IMR-90 (cell line): ENCODE results near the gene CSTB. TPM values are rescaled to one million over a fixed set of nuclear protein-coding genes. Genes with fewer than 3 reads are reported as not detected.

Experiments
- ATAC-seq: fragments of 200-7000 bp; cut with Tn5 transposase; 2 replicates; pipeline ENCODE4 v1.9.1; 2020; ENCODE audit warnings: low read depth, mild to moderate bottlenecking, moderate library complexity
- BruUV-seq: library from RNA; stranded (reverse); fragments of 400-500 nt; replicated peaks from 2 replicates; lab custom pipeline; 2021; lab: Mats Ljungman, UMichigan
- CTCF ChIA-PET: fragments of 300-600 bp; formaldehyde crosslinking; extraction: SDS; loops from one replicate; lab custom pipeline; 2021; ENCODE audit warnings: antibody characterized with exemption; lab: Yijun Ruan, JAX
- POLR2A ChIA-PET: fragments of 300-600 bp; sonication (Branson Sonifier 250); formaldehyde crosslinking; loops from one replicate; lab custom pipeline; 2022; ENCODE audit warnings: antibody characterized with exemption; ENCODE audit not compliant: unreplicated experiment; lab: Charles Lee
- DNase-seq: peaks from one replicate; pipeline ENCODE4 v3.0.0; 2013
- H2AFZ ChIP-seq: replicated peaks from 2 replicates; pipeline ENCODE3; 2013; ENCODE audit warnings: low read length, mild to moderate bottlenecking; ENCODE audit not compliant: poor library complexity
- H2AK5ac ChIP-seq: 2 replicates; pipeline ENCODE4 v1.6.1; 2013; ENCODE audit warnings: low read depth, low read length, inconsistent platforms
- H2AK9ac ChIP-seq: replicated peaks from 2 replicates; pipeline ENCODE3; 2013; ENCODE audit warnings: mild to moderate bottlenecking, low read depth, low read length, moderate library complexity; ENCODE audit not compliant: poor library complexity
- H2BK120ac ChIP-seq: 2 replicates; pipeline ENCODE4 v1.6.1; 2013; ENCODE audit warnings: low read depth, low read length, inconsistent platforms
- H2BK15ac ChIP-seq: 3 replicates; pipeline ENCODE4 v1.6.1; 2013; ENCODE audit warnings: low read depth, low read length, inconsistent platforms
- H2BK20ac ChIP-seq: 2 replicates; pipeline ENCODE4 v1.6.1; 2013; ENCODE audit warnings: low read depth, mild to moderate bottlenecking, inconsistent platforms, low read length, moderate library complexity
- H2BK5ac ChIP-seq: 2 replicates; pipeline ENCODE4 v1.6.1; 2013; ENCODE audit warnings: mild to moderate bottlenecking, low read depth, low read length, inconsistent platforms; ENCODE audit not compliant: poor library complexity, severe bottlenecking
- H3K14ac ChIP-seq: replicated peaks from 2 replicates; pipeline ENCODE4 v1.6.1; 2013; ENCODE audit warnings: low read depth, low read length, inconsistent platforms
- H3K18ac ChIP-seq: 2 replicates; pipeline ENCODE4 v1.6.1; 2013; ENCODE audit warnings: low read depth, low read length, control low read depth
- H3K23ac ChIP-seq: 2 replicates; pipeline ENCODE4 v1.6.1; 2013; ENCODE audit warnings: low read depth, low read length, inconsistent platforms
- H3K27ac ChIP-seq: 2 replicates; pipeline ENCODE4 v1.5.1; 2013; ENCODE audit warnings: mild to moderate bottlenecking, control low read depth, low read length; ENCODE audit not compliant: insufficient read depth
- H3K27me3 ChIP-seq: 2 replicates; pipeline ENCODE4 v1.6.1; 2013; ENCODE audit warnings: low read length; ENCODE audit not compliant: control insufficient read depth, insufficient read depth
- H3K36me3 ChIP-seq: 2 replicates; pipeline ENCODE4 v1.6.1; 2013; ENCODE audit warnings: low read length, mixed read lengths; ENCODE audit not compliant: control insufficient read depth, insufficient read depth
- H3K4ac ChIP-seq: 2 replicates; pipeline ENCODE4 v1.6.1; 2013; ENCODE audit warnings: low read depth, low read length, inconsistent platforms
- H3K4me1 ChIP-seq: 2 replicates; pipeline ENCODE4 v1.6.1; 2013; ENCODE audit warnings: low read length, mixed read lengths; ENCODE audit not compliant: control insufficient read depth, insufficient read depth
- H3K4me2 ChIP-seq: 2 replicates; pipeline ENCODE4 v1.6.1; 2013; ENCODE audit warnings: low read depth, mild to moderate bottlenecking, control low read depth, low read length, moderate library complexity
- H3K4me3 ChIP-seq: 2 replicates; pipeline ENCODE4 v1.5.1; 2013; ENCODE audit warnings: low read depth, mild to moderate bottlenecking, control low read depth, low read length, moderate library complexity; ENCODE audit not compliant: insufficient read depth
- H3K56ac ChIP-seq: 2 replicates; pipeline ENCODE4 v1.6.1; 2013; ENCODE audit warnings: low read length, inconsistent platforms; ENCODE audit not compliant: insufficient read depth; ENCODE audit errors: extremely low read depth
- H3K79me1 ChIP-seq, 2 experiments: 2 replicates each; pipeline ENCODE4 v1.6.1; 2013; ENCODE audit warnings: low read length in 2 of 2, inconsistent platforms in 1 of 2, low read depth in 1 of 2
- H3K9ac ChIP-seq: 2 replicates; pipeline ENCODE4 v1.6.1; 2013; ENCODE audit warnings: low read depth, low read length, control low read depth
- H3K9me1 ChIP-seq: 2 replicates; pipeline ENCODE4 v1.6.1; 2013; ENCODE audit warnings: low read length, inconsistent platforms; ENCODE audit not compliant: insufficient read depth
- H3K9me3 ChIP-seq: 2 replicates; pipeline ENCODE4 v1.6.1; 2013; ENCODE audit warnings: low read length; ENCODE audit not compliant: control insufficient read depth, insufficient read depth
- H4K20me1 ChIP-seq: 2 replicates; pipeline ENCODE4 v1.6.1; 2013; ENCODE audit warnings: low read length, inconsistent platforms; ENCODE audit not compliant: insufficient read depth
- H4K5ac ChIP-seq: 2 replicates; pipeline ENCODE4 v1.6.1; 2013; ENCODE audit warnings: mild to moderate bottlenecking, low read depth, low read length, control low read depth
- H4K8ac ChIP-seq, 2 experiments: 2 replicates each; pipeline ENCODE4 v1.6.1; 2013; ENCODE audit warnings: low read depth in 2 of 2, low read length in 2 of 2, control low read depth in 1 of 2, inconsistent platforms in 1 of 2
- H4K91ac ChIP-seq: 2 replicates; pipeline ENCODE4 v1.6.1; 2013; ENCODE audit warnings: low read depth, low read length, inconsistent platforms; ENCODE audit not compliant: insufficient read depth
- BHLHE40 ChIP-seq: fragments of 150-350 bp; IDR thresholded peaks from 2 replicates; pipeline ENCODE4 v1.6.1; 2016; ENCODE audit warnings: mild to moderate bottlenecking, low read depth, low read length
- CHD1 ChIP-seq: IDR thresholded peaks from 2 replicates; pipeline ENCODE4 v1.6.1; 2012; ENCODE audit warnings: low read depth, low read length, improper control_type of control experiment
- FOS ChIP-seq: fragments of 150-350 bp; IDR thresholded peaks from 2 replicates; pipeline ENCODE4 v1.6.1; 2016; ENCODE audit warnings: low read depth, low read length
- MAFK ChIP-seq: IDR thresholded peaks from 2 replicates; pipeline ENCODE4 v1.6.1; 2012; ENCODE audit warnings: low read depth, low read length, improper control_type of control experiment
- MAZ ChIP-seq: IDR thresholded peaks from 2 replicates; pipeline ENCODE4 v1.6.1; 2012; ENCODE audit warnings: low read depth, mild to moderate bottlenecking, low read length, improper control_type of control experiment, moderate library complexity, borderline replicate concordance
- MXI1 ChIP-seq: IDR thresholded peaks from 2 replicates; pipeline ENCODE4 v1.6.1; 2012; ENCODE audit warnings: low read depth, mild to moderate bottlenecking, low read length, moderate library complexity, borderline replicate concordance
- NFE2L2 ChIP-seq: fragments of 150-350 bp; IDR thresholded peaks from 2 replicates; pipeline ENCODE4 v1.6.1; 2016; ENCODE audit warnings: low read depth, mild to moderate bottlenecking, low read length
- POLR2A ChIP-seq: IDR thresholded peaks from 2 replicates; pipeline ENCODE4 v1.6.1; 2012; ENCODE audit warnings: mild to moderate bottlenecking, low read depth, low read length
- RAD21 ChIP-seq: IDR thresholded peaks from 2 replicates; pipeline ENCODE4 v1.6.1; 2012; ENCODE audit warnings: low read length, improper control_type of control experiment
- RCOR1 ChIP-seq: IDR thresholded peaks from 2 replicates; pipeline ENCODE4 v1.6.1; 2012; ENCODE audit warnings: mild to moderate bottlenecking, low read length, improper control_type of control experiment; ENCODE audit not compliant: insufficient replicate concordance
- SMC3 ChIP-seq: fragments of 150-350 bp; IDR thresholded peaks from 2 replicates; pipeline ENCODE4 v1.6.1; 2016; ENCODE audit warnings: low read depth, mild to moderate bottlenecking, antibody characterized with exemption, low read length, moderate library complexity
- WGBS, 2 experiments: methylation state at CpG; one replicate each; pipeline versions ENCODE4 v1.1.5 to v1.1.7; 2013; ENCODE audit warnings: missing lambda C conversion rate in 2 of 2; ENCODE audit not compliant: insufficient read length in 1 of 2; ENCODE audit errors: extremely low coverage in 2 of 2; 5-methylcytosine and 5-hydroxymethylcytosine counted together
- dilution Hi-C: fragments of 300-500 bp; cut with HindIII; formaldehyde crosslinking; loops from one replicate; pipeline ENCODE4 v1.14.3; 2018; ENCODE audit warnings: low sequenced_read_pairs; ENCODE audit not compliant: unreplicated experiment
- in situ Hi-C: fragments of 300-500 bp; cut with MboI; formaldehyde crosslinking; loops from 3 replicates; pipeline ENCODE4 v1.14.3; 2019; ENCODE audit warnings: low sequenced_read_pairs, inconsistent platforms, mixed read lengths
- intact Hi-C: fragments of 100-400 bp; cut with micrococcal nuclease; formaldehyde crosslinking; loops from 2 replicates; pipeline ENCODE4 v1.10.0; 2022
- polyA plus RNA-seq, 3 experiments: library from polyadenylated mRNA; depleted of rRNA; stranded (reverse); fragments of >200 nt; gene quantifications; 2 replicates each; pipeline ENCODE4 v1.2.3, GENCODE V29; 2012; ENCODE audit warnings: low replicate concordance in 1 of 3
- total RNA-seq: library from RNA; depleted of rRNA; stranded (reverse); fragments of >200 nt; gene quantifications from 2 replicates; pipeline ENCODE4 v1.2.3, GENCODE V29; 2012
- TF ChIP-seq, protein P1 (sequence below): fragments of 150-350 bp; IDR thresholded peaks from 2 replicates; pipeline ENCODE4 v1.6.1; 2017; ENCODE audit warnings: mild to moderate bottlenecking, antibody characterized with exemption, low read length, low read depth

The CSTB gene
- total and polyA plus RNA-seq, 2 of the 4 experiments (the other 2 are of a cell fraction), result 6.1 to 71.7 TPM

GRCh38 chr21:43775190-43775589, 918 bp downstream of the CSTB start:
- Histone ChIP-seq H2BK120ac (no peak overlapping the region), H2BK5ac (no peak overlapping the region), H3K23ac (peak overlapping the region; percentile 6; the same call in 1 of the 2 replicates), H2BK20ac (no peak overlapping the region), H3K56ac (peak overlapping the region; percentile 8; the same call in 1 of the 2 replicates), H3K4me2 (peak overlapping the region; percentile 92), H3K4me3 (peak overlapping the region; percentile 99), H4K5ac (no peak overlapping the region; the same call in 1 of the 2 replicates), H3K4ac (peak overlapping the region; percentile 60; the same call in 1 of the 2 replicates), H3K14ac (peak overlapping the region; percentile 39; the same call in 1 of the 2 replicates), H3K9ac (peak overlapping the region; percentile 87), H3K9me1 (peaks cover 7% of the 10 kb centered on the region; the same call in 1 of the 2 replicates), H2AFZ (no peak overlapping the region), H2AK5ac (peak overlapping the region; percentile 75), H3K4me1 (peaks cover 3% of the 10 kb centered on the region), H3K9me3 (no peaks in the 10 kb centered on the region), H4K91ac (no peak overlapping the region), H2AK9ac (peak overlapping the region; percentile 44), H4K20me1 (peaks cover 15% of the 10 kb centered on the region; the same call in 1 of the 2 replicates), H3K79me1 (peaks cover 0 to 27% of the 10 kb centered on the region in 2 experiments; a peak in 3 of 4 replicates), H3K27me3 (no peaks in the 10 kb centered on the region), H3K27ac (0 out of 2 replicates have a peak overlapping the region, but pooled peaks have one; percentile 9), H3K36me3 (peaks cover 16% of the 10 kb centered on the region), H2BK15ac (no peak overlapping the region), H4K8ac (no peak overlapping the region; a peak in 1 of 4 replicates), H3K18ac (no peak overlapping the region)
- in situ Hi-C loops, result no loop called here
- WGBS, 2 experiments, result 80% methylated on average over 5 of the region's 12 CpGs; no CpG with 5 or more reads in 1 of the 2 experiments
- TF ChIP-seq CHD1 (no peak), SMC3 (no peak), FOS (no peak), POLR2A (no peak), MAZ (no peak), RCOR1 (no peak), NFE2L2 (no peak), MXI1 (no peak), RAD21 (no peak), MAFK (no peak), BHLHE40 (no peak)
- TF ChIP-seq, protein P1, sequence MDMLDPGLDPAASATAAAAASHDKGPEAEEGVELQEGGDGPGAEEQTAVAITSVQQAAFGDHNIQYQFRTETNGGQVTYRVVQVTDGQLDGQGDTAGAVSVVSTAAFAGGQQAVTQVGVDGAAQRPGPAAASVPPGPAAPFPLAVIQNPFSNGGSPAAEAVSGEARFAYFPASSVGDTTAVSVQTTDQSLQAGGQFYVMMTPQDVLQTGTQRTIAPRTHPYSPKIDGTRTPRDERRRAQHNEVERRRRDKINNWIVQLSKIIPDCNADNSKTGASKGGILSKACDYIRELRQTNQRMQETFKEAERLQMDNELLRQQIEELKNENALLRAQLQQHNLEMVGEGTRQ, result no peak
- ChIA-PET POLR2A (no interaction called here), CTCF (no interaction called here)
- BruUV-seq, result no TSS peak
- DNase-seq (no peak), ATAC-seq (no peak)
- dilution Hi-C loops, result no loop called here
- intact Hi-C loops, result no loop called here
